Hepatocyte (in vitro differentiated cells): ENCODE measurements around the gene ASAP2.

ENCODE experiments used
- EZH2 ChIP-seq: fragments of 200-600 bp; sonication (generic); IDR thresholded peaks from 2 replicates; pipeline ENCODE4 v1.6.1; 2016; ENCODE audit warnings: antibody characterized with exemption, mild to moderate bottlenecking, borderline replicate concordance
- EZH2phosphoT487 ChIP-seq: fragments of 200-600 bp; sonication (generic); IDR thresholded peaks from one replicate; pipeline ENCODE4 v1.6.1; 2018; ENCODE audit warnings: antibody characterized with exemption, mild to moderate bottlenecking, low read depth, moderate library complexity; ENCODE audit not compliant: unreplicated experiment, severe bottlenecking
- TF ChIP-seq, protein P1 (sequence below): fragments of 200-600 bp; sonication (generic); IDR thresholded peaks from 2 replicates; pipeline ENCODE4 v1.5.1; 2016; ENCODE audit warnings: antibody characterized with exemption, mild to moderate bottlenecking; ENCODE audit not compliant: poor library complexity

DNA sequence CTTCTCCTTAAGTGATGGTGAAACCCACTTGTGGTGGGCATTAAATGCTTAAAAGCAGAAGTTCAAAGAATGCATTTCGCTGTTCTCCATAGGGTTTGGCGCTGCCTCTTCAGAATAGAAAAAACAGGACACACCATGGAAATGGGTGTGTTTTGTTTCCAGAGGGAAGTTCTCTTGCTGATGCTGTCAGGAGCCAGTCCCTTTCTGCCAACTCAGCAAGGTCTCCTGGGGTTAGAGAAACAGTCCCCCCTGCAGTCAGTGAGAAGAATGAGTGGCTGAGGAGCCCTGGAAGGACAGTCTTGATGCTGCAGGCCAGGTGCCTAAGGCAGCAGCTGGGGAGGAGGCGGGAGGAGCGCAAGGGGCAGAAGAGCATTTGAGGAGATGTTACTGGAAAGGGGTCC, 37.8 kb upstream of the ASAP2 start:
- TF ChIP-seq, protein P1, sequence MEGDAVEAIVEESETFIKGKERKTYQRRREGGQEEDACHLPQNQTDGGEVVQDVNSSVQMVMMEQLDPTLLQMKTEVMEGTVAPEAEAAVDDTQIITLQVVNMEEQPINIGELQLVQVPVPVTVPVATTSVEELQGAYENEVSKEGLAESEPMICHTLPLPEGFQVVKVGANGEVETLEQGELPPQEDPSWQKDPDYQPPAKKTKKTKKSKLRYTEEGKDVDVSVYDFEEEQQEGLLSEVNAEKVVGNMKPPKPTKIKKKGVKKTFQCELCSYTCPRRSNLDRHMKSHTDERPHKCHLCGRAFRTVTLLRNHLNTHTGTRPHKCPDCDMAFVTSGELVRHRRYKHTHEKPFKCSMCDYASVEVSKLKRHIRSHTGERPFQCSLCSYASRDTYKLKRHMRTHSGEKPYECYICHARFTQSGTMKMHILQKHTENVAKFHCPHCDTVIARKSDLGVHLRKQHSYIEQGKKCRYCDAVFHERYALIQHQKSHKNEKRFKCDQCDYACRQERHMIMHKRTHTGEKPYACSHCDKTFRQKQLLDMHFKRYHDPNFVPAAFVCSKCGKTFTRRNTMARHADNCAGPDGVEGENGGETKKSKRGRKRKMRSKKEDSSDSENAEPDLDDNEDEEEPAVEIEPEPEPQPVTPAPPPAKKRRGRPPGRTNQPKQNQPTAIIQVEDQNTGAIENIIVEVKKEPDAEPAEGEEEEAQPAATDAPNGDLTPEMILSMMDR: no peak
- TF ChIP-seq EZH2: no peak
- TF ChIP-seq EZH2phosphoT487: no peak
